Smooth muscle cell (in vitro differentiated cells): ENCODE measurements around the gene IFNAR1. TPM values are rescaled to one million over a fixed set of nuclear protein-coding genes. Genes with fewer than 3 reads are reported as not detected.

Experiments
- DNase-seq: peaks from one replicate; lab custom pipeline; 2025; ENCODE audit not compliant: unreplicated experiment; lab: John Stamatoyannopoulos, UW
- H2AFZ ChIP-seq: fragments of 200-600 bp; sonication (generic); 2 replicates; pipeline ENCODE4 v1.6.0; 2016; ENCODE audit warnings: antibody characterized with exemption, low read depth, mild to moderate bottlenecking
- H3F3A ChIP-seq: fragments of 200-600 bp; sonication (generic); 2 replicates; pipeline ENCODE4 v1.6.0; 2017; ENCODE audit warnings: antibody characterized with exemption, low read depth
- H3K27ac ChIP-seq: fragments of 200-600 bp; sonication (generic); 2 replicates; pipeline ENCODE4 v1.5.1; 2016; ENCODE audit warnings: low read depth, mild to moderate bottlenecking
- H3K27me3 ChIP-seq: fragments of 200-600 bp; sonication (generic); 2 replicates; pipeline ENCODE4 v1.6.1; 2016; ENCODE audit warnings: low read depth, mild to moderate bottlenecking
- H3K36me3 ChIP-seq: fragments of 200-600 bp; sonication (generic); 2 replicates; pipeline ENCODE4 v1.5.1; 2016; ENCODE audit warnings: low read depth
- H3K4me1 ChIP-seq: fragments of 200-600 bp; sonication (generic); 2 replicates; pipeline ENCODE4 v1.5.1; 2016; ENCODE audit warnings: low read depth
- H3K4me2 ChIP-seq: fragments of 200-600 bp; sonication (generic); 2 replicates; pipeline ENCODE4 v1.6.0; 2016; ENCODE audit warnings: mild to moderate bottlenecking
- H3K4me3 ChIP-seq: fragments of 200-600 bp; sonication (generic); 2 replicates; pipeline ENCODE4 v1.5.1; 2016; ENCODE audit warnings: mild to moderate bottlenecking
- H3K79me2 ChIP-seq: fragments of 200-600 bp; sonication (generic); 2 replicates; pipeline ENCODE4 v1.6.0; 2016; ENCODE audit warnings: low read depth, mild to moderate bottlenecking
- H3K9ac ChIP-seq: fragments of 200-600 bp; sonication (generic); 2 replicates; pipeline ENCODE4 v1.6.0; 2016; ENCODE audit warnings: low read depth
- H3K9me3 ChIP-seq: fragments of 200-600 bp; sonication (generic); replicated peaks from 2 replicates; pipeline ENCODE4 v1.5.1; 2016; ENCODE audit warnings: low read depth
- H4K20me1 ChIP-seq: fragments of 200-600 bp; sonication (generic); 2 replicates; pipeline ENCODE4 v1.6.0; 2016; ENCODE audit warnings: low read depth
- CTCF ChIP-seq: fragments of 200-600 bp; sonication (generic); IDR thresholded peaks from 2 replicates; pipeline ENCODE4 v1.5.1; 2017; ENCODE audit warnings: borderline replicate concordance, mild to moderate bottlenecking, antibody characterized with exemption; ENCODE audit not compliant: insufficient read depth, poor library complexity, severe bottlenecking
- WGBS: methylation state at CpG from one replicate; pipeline ENCODE4 v1.1.7; 2016; ENCODE audit warnings: low lambda C conversion rate; 5-methylcytosine and 5-hydroxymethylcytosine counted together
- polyA plus RNA-seq: library from polyadenylated mRNA; unstranded; fragments of >200 nt; fragmentation: Nextera tagmentation; extraction: Ambion mirVana; gene quantifications from 2 replicates; pipeline ENCODE4 v1.2.1, GENCODE V29; 2016
- total RNA-seq: library from RNA; depleted of rRNA; stranded (reverse); fragments of >200 nt; gene quantifications from 2 replicates; pipeline ENCODE4 v1.2.3, GENCODE V29; 2014

Gene IFNAR1
- total and polyA plus RNA-seq, 2 experiments from 2014 or later, result 37.1 to 93.0 TPM

DNA sequence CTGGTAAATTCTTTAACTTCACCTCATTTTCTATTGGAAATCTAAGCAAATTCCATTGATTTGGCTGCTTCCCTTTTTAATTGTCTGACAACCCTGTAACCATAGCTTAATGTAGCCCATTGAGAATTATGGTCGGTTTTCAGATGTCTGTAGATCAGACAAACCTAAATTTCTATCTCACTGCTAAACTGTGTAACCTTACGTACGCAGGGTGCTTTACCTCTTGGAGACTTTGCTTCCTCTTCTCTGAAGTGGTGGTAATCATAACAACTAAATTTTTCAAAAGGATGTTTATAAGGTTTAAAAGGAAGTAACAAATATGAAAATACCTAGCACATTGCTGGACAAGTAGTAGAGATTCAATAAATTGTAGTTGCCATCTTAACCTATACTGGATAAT is 25.9 kb downstream of the IFNAR1 start:
- Histone ChIP-seq H3K9me3 (no peaks in the 10 kb centered on the region), H3K79me2 (no peaks in the 10 kb centered on the region), H3K9ac (no peak overlapping the region), H3K4me3 (no peak overlapping the region), H3F3A (peaks cover 9% of the 10 kb centered on the region), H3K27me3 (no peaks in the 10 kb centered on the region), H3K4me1 (no peaks in the 10 kb centered on the region), H2AFZ (no peak overlapping the region), H4K20me1 (no peaks in the 10 kb centered on the region), H3K27ac (no peak overlapping the region), H3K36me3 (peaks cover 10% of the 10 kb centered on the region), H3K4me2 (no peak overlapping the region)
- no peak for DNase-seq
- 98% methylated on average over 3 of the region's 3 CpGs for WGBS
- no peak for TF ChIP-seq CTCF

- Histone ChIP-seq H3K36me3 (peaks cover 10% of the 10 kb centered on the region), H3K4me2 (no peak overlapping the region), H2AFZ (no peak overlapping the region), H3K27me3 (no peaks in the 10 kb centered on the region), H3F3A (no peaks in the 10 kb centered on the region), H3K79me2 (no peaks in the 10 kb centered on the region), H3K9me3 (no peaks in the 10 kb centered on the region), H3K9ac (no peak overlapping the region), H3K4me3 (no peak overlapping the region), H4K20me1 (no peaks in the 10 kb centered on the region), H3K27ac (no peak overlapping the region), H3K4me1 (peaks cover under 1% of the 10 kb centered on the region)
- 97% methylated on average over 6 of the region's 6 CpGs for WGBS
- DNase-seq, result no peak
- no peak for TF ChIP-seq CTCF
These were observed 30.6 kb downstream of the IFNAR1 start for GRCh38 chr21:33355355-33355754.

GRCh38 chr21:33355996-33356395 is 31.2 kb downstream of the IFNAR1 start:
- WGBS, result 87% methylated on average over 11 of the region's 11 CpGs
- no peaks in the 10 kb centered on the region for H3K79me2 ChIP-seq
- H3K4me3 ChIP-seq, result no peak overlapping the region

More at GRCh38 chr21:33355996-33356395, 31.2 kb downstream of the IFNAR1 start:
- Histone ChIP-seq H3K9ac (no peak overlapping the region), H3K4me2 (no peak overlapping the region), H4K20me1 (no peaks in the 10 kb centered on the region), H3K27me3 (no peaks in the 10 kb centered on the region), H3K9me3 (no peaks in the 10 kb centered on the region), H3F3A (peaks cover 6% of the 10 kb centered on the region), H3K27ac (no peak overlapping the region), H3K4me1 (peaks cover 4% of the 10 kb centered on the region), H2AFZ (no peak overlapping the region), H3K36me3 (peaks cover 10% of the 10 kb centered on the region)
- no peak for TF ChIP-seq CTCF
- no peak for DNase-seq
